ENCODE data around the gene PDZRN3.

The PDZRN3 gene

DNA sequence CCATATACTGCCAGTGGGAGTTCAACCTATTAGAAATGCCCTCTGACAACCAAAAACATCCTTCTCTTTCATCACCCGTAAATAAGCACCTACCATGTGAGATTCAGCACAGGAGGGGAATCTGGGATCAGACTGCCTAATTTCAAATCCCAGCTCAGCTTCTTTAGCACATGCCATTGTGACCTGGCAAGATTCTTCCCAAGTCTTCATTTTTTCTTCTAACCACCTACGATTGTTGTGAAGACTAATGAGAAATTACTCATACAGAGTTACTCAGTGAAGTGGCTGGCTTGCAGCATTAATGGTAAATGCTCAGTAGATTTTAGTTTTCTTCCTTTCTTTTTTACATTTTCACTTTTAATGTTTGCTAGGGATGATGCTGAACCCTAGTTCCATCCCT is 176.7 kb downstream of the PDZRN3 start:
- TF ChIP-seq, protein P1, sequence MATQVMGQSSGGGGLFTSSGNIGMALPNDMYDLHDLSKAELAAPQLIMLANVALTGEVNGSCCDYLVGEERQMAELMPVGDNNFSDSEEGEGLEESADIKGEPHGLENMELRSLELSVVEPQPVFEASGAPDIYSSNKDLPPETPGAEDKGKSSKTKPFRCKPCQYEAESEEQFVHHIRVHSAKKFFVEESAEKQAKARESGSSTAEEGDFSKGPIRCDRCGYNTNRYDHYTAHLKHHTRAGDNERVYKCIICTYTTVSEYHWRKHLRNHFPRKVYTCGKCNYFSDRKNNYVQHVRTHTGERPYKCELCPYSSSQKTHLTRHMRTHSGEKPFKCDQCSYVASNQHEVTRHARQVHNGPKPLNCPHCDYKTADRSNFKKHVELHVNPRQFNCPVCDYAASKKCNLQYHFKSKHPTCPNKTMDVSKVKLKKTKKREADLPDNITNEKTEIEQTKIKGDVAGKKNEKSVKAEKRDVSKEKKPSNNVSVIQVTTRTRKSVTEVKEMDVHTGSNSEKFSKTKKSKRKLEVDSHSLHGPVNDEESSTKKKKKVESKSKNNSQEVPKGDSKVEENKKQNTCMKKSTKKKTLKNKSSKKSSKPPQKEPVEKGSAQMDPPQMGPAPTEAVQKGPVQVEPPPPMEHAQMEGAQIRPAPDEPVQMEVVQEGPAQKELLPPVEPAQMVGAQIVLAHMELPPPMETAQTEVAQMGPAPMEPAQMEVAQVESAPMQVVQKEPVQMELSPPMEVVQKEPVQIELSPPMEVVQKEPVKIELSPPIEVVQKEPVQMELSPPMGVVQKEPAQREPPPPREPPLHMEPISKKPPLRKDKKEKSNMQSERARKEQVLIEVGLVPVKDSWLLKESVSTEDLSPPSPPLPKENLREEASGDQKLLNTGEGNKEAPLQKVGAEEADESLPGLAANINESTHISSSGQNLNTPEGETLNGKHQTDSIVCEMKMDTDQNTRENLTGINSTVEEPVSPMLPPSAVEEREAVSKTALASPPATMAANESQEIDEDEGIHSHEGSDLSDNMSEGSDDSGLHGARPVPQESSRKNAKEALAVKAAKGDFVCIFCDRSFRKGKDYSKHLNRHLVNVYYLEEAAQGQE (IDR thresholded peaks at IDR 0.05; ENCODE audit: insufficient read depth in 1 of 2, low read depth in 2 of 2, low read length in 2 of 2), result no peak
- TF ChIP-seq FOXP2 (optimal IDR thresholded peaks at IDR 0.05; ENCODE audit: borderline replicate concordance, extremely low read depth, extremely low read length, insufficient read depth) (no peak), POLR2AphosphoS5 (IDR thresholded peaks at IDR 0.05; ENCODE audit: low read depth, low read length) (no peak), SIN3A (IDR thresholded peaks at IDR 0.05; ENCODE audit: borderline replicate concordance, insufficient read depth, low read length) (no peak), TAF1 (IDR thresholded peaks at IDR 0.05; ENCODE audit: borderline replicate concordance, insufficient read depth, low read length) (no peak)

DNA sequence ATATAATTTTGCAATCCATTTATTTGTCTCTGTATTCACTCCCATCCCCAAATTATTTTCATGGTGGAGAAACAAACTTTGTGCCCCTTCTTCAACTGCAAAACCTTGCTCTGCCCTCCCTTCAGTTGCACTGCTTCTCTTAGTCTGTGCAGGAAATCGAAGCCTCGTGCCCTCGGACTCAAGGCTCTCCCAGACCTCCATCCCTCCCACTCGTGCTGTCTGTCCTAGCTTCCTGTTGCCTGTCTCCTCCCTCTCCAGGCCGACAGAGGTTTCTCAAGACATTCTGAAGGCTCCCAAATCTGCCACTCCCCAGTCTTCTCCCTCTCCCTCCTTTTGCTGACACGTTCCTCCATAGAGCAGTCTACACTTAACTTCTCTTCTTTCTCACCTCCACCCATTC is 177.6 kb downstream of the PDZRN3 start:
- TF ChIP-seq SIN3A (IDR thresholded peaks at IDR 0.05; ENCODE audit: borderline replicate concordance, insufficient read depth, low read length) (no peak), FOXP2 (optimal IDR thresholded peaks at IDR 0.05; ENCODE audit: borderline replicate concordance, extremely low read depth, extremely low read length, insufficient read depth) (no peak), TAF1 (IDR thresholded peaks at IDR 0.05; ENCODE audit: borderline replicate concordance, insufficient read depth, low read length) (no peak), POLR2AphosphoS5 (IDR thresholded peaks at IDR 0.05; ENCODE audit: low read depth, low read length) (no peak)
- TF ChIP-seq, protein P1 (IDR thresholded peaks at IDR 0.05; ENCODE audit: insufficient read depth in 1 of 2, low read depth in 2 of 2, low read length in 2 of 2), result no peak

DNA sequence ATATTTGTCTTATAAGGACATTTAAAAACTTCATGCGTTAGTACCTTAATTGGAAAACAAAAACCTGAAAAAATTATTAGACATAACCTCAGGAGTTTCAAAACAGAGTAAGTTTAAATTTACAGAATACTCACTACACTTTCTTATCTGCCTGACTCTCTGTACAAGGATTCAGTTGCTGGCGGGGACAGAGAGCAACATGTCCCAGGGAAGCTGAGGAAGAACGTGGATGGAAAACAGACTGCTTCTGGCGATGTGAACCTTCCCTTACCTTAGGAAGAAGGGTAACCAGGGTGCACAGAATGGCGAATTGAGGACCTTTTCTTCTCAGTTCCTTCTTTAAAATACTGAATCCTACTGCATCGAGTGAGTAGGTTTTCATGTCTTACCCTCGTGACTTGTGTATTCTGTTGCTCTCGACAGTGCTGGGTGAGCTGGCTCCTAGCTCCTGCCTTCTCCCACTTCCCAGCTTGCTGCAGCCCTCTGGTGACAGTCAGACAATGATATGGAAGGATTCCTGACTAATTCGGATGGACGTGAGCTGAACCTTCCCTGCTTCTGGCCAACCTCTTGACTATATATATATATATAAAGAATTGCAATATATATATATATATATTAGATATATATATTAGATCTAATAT is 178.2 kb downstream of the PDZRN3 start:
- TF ChIP-seq, protein P1 (IDR thresholded peaks at IDR 0.05; ENCODE audit: insufficient read depth in 1 of 2, low read depth in 2 of 2, low read length in 2 of 2), result no peak
- TF ChIP-seq FOXP2 (optimal IDR thresholded peaks at IDR 0.05; ENCODE audit: borderline replicate concordance, extremely low read depth, extremely low read length, insufficient read depth), result no peak
- no peak for TF ChIP-seq POLR2AphosphoS5 (IDR thresholded peaks at IDR 0.05; ENCODE audit: low read depth, low read length)
- TF ChIP-seq TAF1 (IDR thresholded peaks at IDR 0.05; ENCODE audit: borderline replicate concordance, insufficient read depth, low read length), result no peak
- no peak for TF ChIP-seq SIN3A (IDR thresholded peaks at IDR 0.05; ENCODE audit: borderline replicate concordance, insufficient read depth, low read length)

DNA sequence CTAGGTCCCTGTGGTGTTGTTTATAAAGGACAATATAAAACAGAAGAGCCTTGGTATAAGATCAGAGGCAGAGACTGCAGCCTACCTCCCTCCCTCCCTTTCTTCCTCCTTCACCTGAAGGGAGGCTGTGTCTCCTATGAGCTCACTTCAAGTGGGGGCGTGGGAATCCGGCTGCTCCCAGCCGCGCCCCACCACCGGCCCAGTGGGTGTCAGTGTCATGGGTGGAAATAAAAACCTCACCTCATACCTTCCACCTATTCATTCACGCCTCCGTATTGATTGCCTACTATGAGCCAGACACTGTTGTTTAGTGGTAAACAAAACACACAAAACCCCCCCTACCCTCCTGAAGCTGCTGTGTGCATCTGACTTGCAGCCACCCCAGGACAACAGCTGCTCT is 181.9 kb downstream of the PDZRN3 start:
- TF ChIP-seq, protein P1 (IDR thresholded peaks at IDR 0.05; ENCODE audit: insufficient read depth in 1 of 2, low read depth in 2 of 2, low read length in 2 of 2), result no peak
- no peak for TF ChIP-seq SIN3A (IDR thresholded peaks at IDR 0.05; ENCODE audit: borderline replicate concordance, insufficient read depth, low read length)
- no peak for TF ChIP-seq FOXP2 (optimal IDR thresholded peaks at IDR 0.05; ENCODE audit: borderline replicate concordance, extremely low read depth, extremely low read length, insufficient read depth)
- no peak for TF ChIP-seq POLR2AphosphoS5 (IDR thresholded peaks at IDR 0.05; ENCODE audit: low read depth, low read length)
- no peak for TF ChIP-seq TAF1 (IDR thresholded peaks at IDR 0.05; ENCODE audit: borderline replicate concordance, insufficient read depth, low read length)
